HG03060 (cell line): Measurements from ENCODE around the gene PRAC2.

ENCODE experiments used
- ATAC-seq: cut with Tn5 transposase; IDR thresholded peaks from one replicate; pipeline ENCODE4 v1.9.1; 2021; ENCODE audit warnings: low read depth, moderate number of reproducible peaks; ENCODE audit not compliant: unreplicated experiment

PRAC2 gene

GRCh38 chr17:48752399-48753288 is 29.7 kb downstream of the PRAC2 start:
- ATAC-seq, result no peak

- ATAC-seq, result no peak
These were observed 31.0 kb downstream of the PRAC2 start for GRCh38 chr17:48753794-48754499.

- ATAC-seq, result no peak
These were observed 31.7 kb downstream of the PRAC2 start for GRCh38 chr17:48754500-48755261.

- ATAC-seq, result no peak
These were observed 32.4 kb downstream of the PRAC2 start for GRCh38 chr17:48755356-48755755.

GRCh38 chr17:48756830-48757251 is 33.9 kb downstream of the PRAC2 start:
- no peak for ATAC-seq

GRCh38 chr17:48757524-48757961 is 34.6 kb downstream of the PRAC2 start:
- ATAC-seq, result no peak

GRCh38 chr17:48759288-48759687 is 36.3 kb downstream of the PRAC2 start:
- no peak for ATAC-seq

GRCh38 chr17:48760411-48760810 is 37.4 kb downstream of the PRAC2 start:
- no peak for ATAC-seq

GRCh38 chr17:48761114-48761513 is 38.1 kb downstream of the PRAC2 start:
- no peak for ATAC-seq

GRCh38 chr17:48767263-48767774 is 44.3 kb downstream of the PRAC2 start:
- ATAC-seq, result no peak

- ATAC-seq, result no peak
These were observed 46.2 kb downstream of the PRAC2 start for GRCh38 chr17:48769009-48769675.

- no peak for ATAC-seq
These were observed 48.0 kb downstream of the PRAC2 start for GRCh38 chr17:48770954-48771353.

- ATAC-seq, result no peak
These were observed 50.3 kb downstream of the PRAC2 start for GRCh38 chr17:48773245-48773644.
